Loucy (cell line): ENCODE measurements around the gene ZCCHC10.
"Not testable (repeated sequence)": the region's sequence is repeated elsewhere in the genome, so short reads cannot be mapped to it uniquely, and the experiment has no call there.

ENCODE experiments used
- H2AFZ ChIP-seq: fragments of 200-600 bp; sonication (generic); 2 replicates; pipeline ENCODE4 v1.6.0; 2016; ENCODE audit warnings: antibody characterized with exemption, mild to moderate bottlenecking, low read length, moderate library complexity
- H3F3A ChIP-seq: fragments of 200-600 bp; 2 replicates; pipeline ENCODE4 v1.6.0; 2016; ENCODE audit warnings: antibody characterized with exemption, low read depth, mild to moderate bottlenecking
- H3K27me3 ChIP-seq: fragments of 200-600 bp; sonication (generic); 2 replicates; pipeline ENCODE4 v1.6.1; 2014; ENCODE audit warnings: low read length, mild to moderate bottlenecking; ENCODE audit not compliant: insufficient read depth, poor library complexity, severe bottlenecking
- H3K36me3 ChIP-seq: fragments of 200-600 bp; sonication (generic); 2 replicates; pipeline ENCODE4 v1.6.1; 2016; ENCODE audit warnings: low read length; ENCODE audit not compliant: insufficient read depth
- H3K4me1 ChIP-seq: fragments of 200-600 bp; sonication (generic); 2 replicates; pipeline ENCODE4 v1.5.1; 2014; ENCODE audit warnings: low read length, mild to moderate bottlenecking; ENCODE audit not compliant: insufficient read depth, poor library complexity, severe bottlenecking
- H3K4me2 ChIP-seq: fragments of 200-600 bp; sonication (generic); 2 replicates; pipeline ENCODE4 v1.6.0; 2014; ENCODE audit warnings: antibody characterized with exemption, low read length, low read depth, mild to moderate bottlenecking; ENCODE audit not compliant: poor library complexity, severe bottlenecking
- H3K4me3 ChIP-seq: fragments of 200-600 bp; sonication (generic); 2 replicates; pipeline ENCODE4 v1.5.1; 2014; ENCODE audit warnings: low read length, mild to moderate bottlenecking, mixed read lengths; ENCODE audit not compliant: poor library complexity, severe bottlenecking
- H3K79me2 ChIP-seq: fragments of 200-600 bp; sonication (generic); 2 replicates; pipeline ENCODE4 v1.6.1; 2014; ENCODE audit warnings: low read length; ENCODE audit not compliant: insufficient read depth
- H3K9ac ChIP-seq: fragments of 200-600 bp; sonication (generic); 2 replicates; pipeline ENCODE4 v1.6.0; 2014; ENCODE audit warnings: mild to moderate bottlenecking, low read depth, low read length, moderate library complexity; ENCODE audit not compliant: poor library complexity, severe bottlenecking
- H3K9me2 ChIP-seq: fragments of 200-600 bp; sonication (generic); replicated peaks from 2 replicates; pipeline ENCODE4 v1.6.1; 2016; ENCODE audit warnings: low read depth, low read length, mixed read lengths
- H3K9me3 ChIP-seq: fragments of 200-600 bp; sonication (generic); 2 replicates; pipeline ENCODE4 v1.6.1; 2014; ENCODE audit warnings: mild to moderate bottlenecking, antibody characterized with exemption, low read length, low read depth; ENCODE audit not compliant: insufficient read depth
- H4K20me1 ChIP-seq: fragments of 200-600 bp; sonication (generic); 2 replicates; pipeline ENCODE4 v1.6.0; 2014; ENCODE audit warnings: antibody characterized with exemption, low read length, mild to moderate bottlenecking; ENCODE audit not compliant: insufficient read depth, poor library complexity, severe bottlenecking
- CTCF ChIP-seq: fragments of 200-600 bp; sonication (generic); conservative IDR thresholded peaks from 2 replicates; pipeline ENCODE4 v1.5.1; 2014; ENCODE audit warnings: mild to moderate bottlenecking, antibody characterized with exemption, low read length
- EZH2phosphoT487 ChIP-seq: fragments of 200-600 bp; IDR thresholded peaks from 2 replicates; pipeline ENCODE4 v1.6.1; 2018; ENCODE audit warnings: antibody characterized with exemption, mild to moderate bottlenecking, moderate library complexity, borderline replicate concordance

Gene ZCCHC10

GRCh38 chr5:133015466-133015865 lies 10.9 kb downstream of the ZCCHC10 start:
- no peak overlapping the region for H3K4me2 ChIP-seq
- no peaks in the 10 kb centered on the region for H3K27me3 ChIP-seq
- no peaks in the 10 kb centered on the region for H3K79me2 ChIP-seq
- H3K36me3 ChIP-seq = no peaks in the 10 kb centered on the region
- H3K4me1 ChIP-seq = no peaks in the 10 kb centered on the region
- no peaks in the 10 kb centered on the region for H4K20me1 ChIP-seq
- H3K4me3 ChIP-seq = no peak overlapping the region
- no peaks in the 10 kb centered on the region for H3F3A ChIP-seq
- H3K9me2 ChIP-seq = no peaks in the 10 kb centered on the region
- no peaks in the 10 kb centered on the region for H3K9me3 ChIP-seq
- no peak overlapping the region for H3K9ac ChIP-seq
- H2AFZ ChIP-seq = no peak overlapping the region
- TF ChIP-seq CTCF (no peak), EZH2phosphoT487 (no peak)

- H3K9me2 ChIP-seq, H3F3A ChIP-seq, H3K4me2 ChIP-seq, H3K9ac ChIP-seq, H2AFZ ChIP-seq, H3K4me3 ChIP-seq, H3K36me3 ChIP-seq, H3K79me2 ChIP-seq, H3K4me1 ChIP-seq, H4K20me1 ChIP-seq, H3K9me3 ChIP-seq, H3K27me3 ChIP-seq: not testable (repeated sequence)
Observed at GRCh38 chr5:133008455-133008854, 17.9 kb downstream of the ZCCHC10 start.

- no peak for TF ChIP-seq CTCF
- TF ChIP-seq EZH2phosphoT487 = no peak
- no peaks in the 10 kb centered on the region for H3K9me2 ChIP-seq
- no peaks in the 10 kb centered on the region for H3K4me1 ChIP-seq
- H3K9me3 ChIP-seq = no peaks in the 10 kb centered on the region
- H3F3A ChIP-seq = no peaks in the 10 kb centered on the region
- H3K4me3 ChIP-seq = no peak overlapping the region
- H3K79me2 ChIP-seq = no peaks in the 10 kb centered on the region
- no peak overlapping the region for H2AFZ ChIP-seq
- no peaks in the 10 kb centered on the region for H3K27me3 ChIP-seq
- H3K9ac ChIP-seq = no peak overlapping the region
- no peak overlapping the region for H3K4me2 ChIP-seq
- H4K20me1 ChIP-seq = no peaks in the 10 kb centered on the region
- H3K36me3 ChIP-seq = peaks cover 3% of the 10 kb centered on the region; the same call in 1 of the 2 replicates
Observed at GRCh38 chr5:133006653-133007052, 19.7 kb downstream of the ZCCHC10 start.

- no peak overlapping the region for H3K9ac ChIP-seq
- no peak overlapping the region for H3K4me2 ChIP-seq
- H3K4me1 ChIP-seq = no peaks in the 10 kb centered on the region
- H2AFZ ChIP-seq = no peak overlapping the region
- H4K20me1 ChIP-seq = no peaks in the 10 kb centered on the region
- no peaks in the 10 kb centered on the region for H3K79me2 ChIP-seq
- H3K27me3 ChIP-seq = no peaks in the 10 kb centered on the region
- TF ChIP-seq EZH2phosphoT487 (no peak), CTCF (no peak)
- H3K36me3 ChIP-seq = no peaks in the 10 kb centered on the region
- H3K9me3 ChIP-seq = no peaks in the 10 kb centered on the region
- H3K4me3 ChIP-seq = no peak overlapping the region
- no peaks in the 10 kb centered on the region for H3K9me2 ChIP-seq
- no peaks in the 10 kb centered on the region for H3F3A ChIP-seq
Observed at GRCh38 chr5:132999246-132999645, 27.1 kb downstream of the ZCCHC10 start.
